ENCODE data around the gene CLEC18A.

- TF ChIP-seq CTCF (conservative IDR thresholded peaks at IDR 0.05; ENCODE audit: low read depth in 2 of 2) (no peak), POLR2AphosphoS5 (IDR thresholded peaks at IDR 0.05; ENCODE audit: low read depth) (no peak), ETS1 (IDR thresholded peaks at IDR 0.05) (no peak), EZH2 (IDR thresholded peaks at IDR 0.05; ENCODE audit: low read depth, unreplicated experiment) (no peak), EZH2phosphoT487 (IDR thresholded peaks at IDR 0.05; ENCODE audit: unreplicated experiment) (no peak), ZNF114 (CRISPR knock-in tag; IDR thresholded peaks at IDR 0.05) (no peak), REST (IDR thresholded peaks at IDR 0.05; ENCODE audit: unreplicated experiment) (no peak), CREB1 (CRISPR knock-in tag; IDR thresholded peaks at IDR 0.05; ENCODE audit: low read depth) (no peak), ZNF331 (CRISPR knock-in tag; IDR thresholded peaks at IDR 0.05; ENCODE audit: low read depth) (no peak)
Observed at GRCh38 chr16:69909760-69910159, 41.4 kb upstream of the CLEC18A start.
